K562 (cell line): ENCODE data around the gene OR2B2. TPM values are rescaled to one million over a fixed set of nuclear protein-coding genes. Genes with fewer than 3 reads are reported as not detected.

Source experiments
- BMI1 ChIP-seq: fragments of 150-350 bp; IDR thresholded peaks from 2 replicates; pipeline ENCODE4 v1.6.1; 2014; ENCODE audit warnings: low read length
- BRF1 ChIP-seq: IDR thresholded peaks from 3 replicates; pipeline ENCODE4 v1.6.1; 2011; ENCODE audit warnings: borderline replicate concordance, mild to moderate bottlenecking; ENCODE audit not compliant: insufficient read length; ENCODE audit errors: extremely low read depth
- GTF2E2 ChIP-seq: fragments of 200-800 bp; sonication (Bioruptor generic); IDR thresholded peaks from 2 replicates; pipeline ENCODE4 v1.6.1; 2016; ENCODE audit warnings: missing genetic modification characterization, missing compliant biosample characterization
- HEY1 ChIP-seq: fragments of 250-450 bp; sonication (Bioruptor Pico); IDR thresholded peaks from 2 replicates; pipeline ENCODE4 v1.5.0; 2020; ENCODE audit warnings: mild to moderate bottlenecking, moderate library complexity, borderline replicate concordance
- MCM7 ChIP-seq, 2 experiments: fragments of 450-650 bp; IDR thresholded peaks; 2 replicates each; pipeline ENCODE4 v1.6.1; 2016 to 2018
- NFATC3 ChIP-seq: fragments of 450-650 bp; IDR thresholded peaks from 2 replicates; pipeline ENCODE4 v1.6.1; 2017; ENCODE audit warnings: mild to moderate bottlenecking
- NR2C2 ChIP-seq, 2 experiments: fragments of 200-800 bp in 1 of 2; sonication (Bioruptor generic) in 1 of 2; sonication (generic) in 1 of 2; formaldehyde crosslinking in 1 of 2; IDR thresholded peaks; 2 replicates each; pipeline versions ENCODE4 v1.6.1 to v1.8.0; 2016 to 2022; ENCODE audit warnings: mild to moderate bottlenecking in 1 of 2, missing compliant biosample characterization in 1 of 2, missing genetic modification characterization in 1 of 2, missing genetic modification reagents in 1 of 2
- PHF8 ChIP-seq: fragments of 200-600 bp; sonication (generic); IDR thresholded peaks from 2 replicates; pipeline ENCODE4 v1.6.1; 2012; ENCODE audit warnings: mixed run types, mild to moderate bottlenecking, inconsistent platforms, low read length, moderate library complexity, borderline replicate concordance
- POLR2AphosphoS2 ChIP-seq: IDR thresholded peaks from 2 replicates; pipeline ENCODE4 v1.6.1; 2012; ENCODE audit warnings: low read length, improper control_type of control experiment
- PTBP1 ChIP-seq: fragments of 200-400 bp; formaldehyde crosslinking; IDR thresholded peaks from 2 replicates; pipeline ENCODE4 v1.6.1; 2017; ENCODE audit warnings: low read depth, low read length
- RBM22 ChIP-seq: fragments of 200-400 bp; formaldehyde crosslinking; IDR thresholded peaks from 2 replicates; pipeline ENCODE4 v1.6.1; 2018; ENCODE audit warnings: low read length, low read depth; ENCODE audit not compliant: poor library complexity, severe bottlenecking
- RNF2 ChIP-seq: sonication (generic); IDR thresholded peaks from 2 replicates; pipeline ENCODE4 v1.6.1; 2016
- SIN3A ChIP-seq, 2 experiments: fragments of 150-350 bp in 1 of 2; IDR thresholded peaks; 2 replicates each; pipeline ENCODE4 v1.6.1; 2011 to 2016; ENCODE audit warnings: borderline replicate concordance in 2 of 2, low read depth in 2 of 2, low read length in 2 of 2, mild to moderate bottlenecking in 2 of 2, moderate library complexity in 2 of 2; ENCODE audit not compliant: control insufficient read depth in 1 of 2
- SMAD1 ChIP-seq: fragments of 150-350 bp; IDR thresholded peaks from 2 replicates; pipeline ENCODE4 v1.6.1; 2014; ENCODE audit warnings: low read length, low read depth; ENCODE audit not compliant: partially characterized antibody
- SOX6 ChIP-seq: fragments of 450-650 bp; IDR thresholded peaks from 2 replicates; pipeline ENCODE4 v1.6.1; 2014; ENCODE audit warnings: mild to moderate bottlenecking
- TCFL5 ChIP-seq: fragments of 250-450 bp; sonication (Bioruptor Pico); conservative IDR thresholded peaks from 2 replicates; pipeline ENCODE4 v1.6.1; 2021; ENCODE audit warnings: mild to moderate bottlenecking, moderate library complexity, matching md5 sums
- ZBTB1 ChIP-seq: sonication (generic); formaldehyde crosslinking; IDR thresholded peaks from 2 replicates; pipeline ENCODE4 v1.8.1; 2023; ENCODE audit warnings: missing genetic modification reagents, low read depth, mild to moderate bottlenecking, borderline replicate concordance
- ZKSCAN3 ChIP-seq: fragments of 250-450 bp; sonication (Bioruptor Pico); IDR thresholded peaks from 2 replicates; pipeline ENCODE4 v1.4.0; 2020
- ZNF212 ChIP-seq: fragments of 450-650 bp; formaldehyde crosslinking; IDR thresholded peaks from 2 replicates; pipeline ENCODE4 v1.4.0; 2020; ENCODE audit warnings: mild to moderate bottlenecking
- ZNF274 ChIP-seq: IDR thresholded peaks from 2 replicates; pipeline ENCODE4 v1.6.1; 2011; ENCODE audit warnings: low read depth, mild to moderate bottlenecking, low read length, moderate library complexity, borderline replicate concordance
- ZNF586 ChIP-seq: fragments of 450-650 bp; formaldehyde crosslinking; conservative IDR thresholded peaks from 2 replicates; pipeline ENCODE4 v1.4.0; 2020; ENCODE audit warnings: mild to moderate bottlenecking, moderate library complexity
- ZNF76 ChIP-seq: fragments of 250-450 bp; sonication (Bioruptor Pico); IDR thresholded peaks from 2 replicates; pipeline ENCODE4 v1.4.0; 2020; ENCODE audit warnings: mild to moderate bottlenecking, moderate library complexity, borderline replicate concordance
- polyA plus RNA-seq, 8 experiments: library from polyadenylated mRNA; depleted of rRNA in 4 of 8; stranded (reverse) in 5 of 8; unstranded in 3 of 8; fragments of >200 nt; fragmentation: Nextera tagmentation in 2 of 8; fragmentation: Illumina TruSeq in 1 of 8; extraction: Ambion mirVana in 2 of 8; extraction: Trizol in 1 of 8; gene quantifications; 2 replicates each; pipeline versions ENCODE4 v1.2.1 to v1.2.3, GENCODE V29; 2011 to 2014; ENCODE audit warnings: inconsistent platforms in 1 of 8, missing spikeins in 1 of 8
- total RNA-seq, 7 experiments: library from RNA; depleted of rRNA in 6 of 7; stranded (reverse); fragments of >200 nt in 6 of 7; fragmentation: Illumina TruSeq in 2 of 7; extraction: Trizol in 2 of 7; gene quantifications; 2 replicates each; pipeline versions ENCODE4 v1.2.1 to v1.2.3, GENCODE V29; 2011 to 2021; ENCODE audit warnings: low replicate concordance in 1 of 7
- TF ChIP-seq, protein P1 (sequence below), 2 experiments: fragments of 450-650 bp; IDR thresholded peaks; 2 replicates each; pipeline ENCODE4 v1.6.1; 2016
- TF ChIP-seq, protein P2 (sequence below): fragments of 450-650 bp; formaldehyde crosslinking; IDR thresholded peaks from 2 replicates; pipeline ENCODE4 v1.4.0; 2022; ENCODE audit warnings: missing genetic modification characterization
- TF ChIP-seq, protein P3 (sequence below): fragments of 250-450 bp; sonication (Bioruptor Pico); IDR thresholded peaks from 2 replicates; pipeline ENCODE4 v1.4.0; 2020; ENCODE audit warnings: mild to moderate bottlenecking, moderate library complexity

Gene OR2B2
- total and polyA plus RNA-seq, 9 of the 15 experiments (the other 6 are each of a cell fraction or from before 2014, with no cell fraction given): 0.24 TPM; not detected in 8

DNA sequence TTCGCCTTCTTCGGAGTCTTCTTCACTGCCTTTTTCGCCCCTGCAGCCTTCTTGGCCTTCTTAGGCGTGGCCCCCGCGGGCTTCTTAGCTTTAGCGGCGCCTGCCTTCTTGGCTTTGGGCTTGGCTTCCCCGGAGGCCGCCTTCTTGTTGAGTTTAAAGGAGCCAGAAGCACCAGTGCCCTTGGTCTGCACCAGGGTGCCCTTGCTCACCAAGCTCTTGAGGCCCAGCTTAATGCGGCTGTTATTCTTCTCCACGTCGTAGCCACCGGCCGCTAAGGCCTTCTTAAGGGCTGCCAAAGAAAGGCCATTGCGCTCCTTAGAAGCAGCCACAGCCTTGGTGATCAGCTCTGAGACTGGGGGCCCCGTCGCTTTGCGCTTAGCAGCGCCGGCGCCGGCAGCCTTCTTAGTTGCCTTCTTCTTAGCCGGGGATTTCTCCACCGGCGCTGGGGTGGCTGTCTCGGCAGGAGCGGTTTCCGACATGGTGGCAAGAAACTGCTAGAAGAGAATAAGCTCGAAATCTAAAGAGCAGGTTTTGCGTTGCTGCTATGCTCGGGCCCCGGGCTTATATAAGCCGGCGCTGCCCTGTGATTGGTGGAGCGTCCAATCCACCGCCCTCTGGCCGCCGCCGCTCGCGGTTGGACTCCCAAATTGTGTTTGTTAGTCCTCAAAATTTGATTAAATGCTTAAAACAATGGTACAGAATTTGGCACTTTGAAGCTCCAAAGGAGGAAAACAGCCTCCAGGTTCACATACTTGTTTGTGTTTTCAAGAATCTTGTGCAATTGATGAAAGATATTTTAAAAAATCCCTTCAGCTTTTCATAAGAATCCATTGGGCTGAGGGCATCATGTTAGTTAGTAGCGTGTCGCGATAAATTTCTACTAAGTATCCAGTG is 44.9 kb downstream of the OR2B2 start (continued):
- TF ChIP-seq SIN3A (IDR thresholded peaks at IDR 0.05; ENCODE audit: borderline replicate concordance in 2 of 2, control insufficient read depth in 1 of 2, low read depth in 2 of 2, low read length in 2 of 2) (peak in 1 of 2 experiments; percentile 74; a peak in 1 of 4 replicates), BRF1 (no peak), RBM22 (peak; percentile 23), POLR2AphosphoS2 (peak; percentile 70; the same call in 1 of the 2 replicates), GTF2E2 (0 out of 2 replicates have a peak, but pooled peaks have one; percentile 55), RNF2 (peak; percentile 25; the same call in 1 of the 2 replicates), TCFL5 (CRISPR knock-in tag) (no peak), BMI1 (no peak), MCM7 (IDR thresholded peaks at IDR 0.05) (no peak), NR2C2 (CRISPR knock-in tag; IDR thresholded peaks at IDR 0.05) (no peak), NR2C2 (tag; IDR thresholded peaks at IDR 0.05) (no peak), PTBP1 (no peak; the same call in 1 of the 2 replicates), ZNF274 (no peak), SOX6 (no peak), ZKSCAN3 (CRISPR knock-in tag) (no peak), ZNF586 (CRISPR knock-in tag) (no peak), HEY1 (CRISPR knock-in tag) (no peak), PHF8 (peak; percentile 31; the same call in 1 of the 2 replicates), ZNF76 (CRISPR knock-in tag) (no peak), ZNF212 (CRISPR knock-in tag) (no peak), NFATC3 (no peak), SMAD1 (peak; percentile 62), ZBTB1 (no peak)
- TF ChIP-seq, protein P1, sequence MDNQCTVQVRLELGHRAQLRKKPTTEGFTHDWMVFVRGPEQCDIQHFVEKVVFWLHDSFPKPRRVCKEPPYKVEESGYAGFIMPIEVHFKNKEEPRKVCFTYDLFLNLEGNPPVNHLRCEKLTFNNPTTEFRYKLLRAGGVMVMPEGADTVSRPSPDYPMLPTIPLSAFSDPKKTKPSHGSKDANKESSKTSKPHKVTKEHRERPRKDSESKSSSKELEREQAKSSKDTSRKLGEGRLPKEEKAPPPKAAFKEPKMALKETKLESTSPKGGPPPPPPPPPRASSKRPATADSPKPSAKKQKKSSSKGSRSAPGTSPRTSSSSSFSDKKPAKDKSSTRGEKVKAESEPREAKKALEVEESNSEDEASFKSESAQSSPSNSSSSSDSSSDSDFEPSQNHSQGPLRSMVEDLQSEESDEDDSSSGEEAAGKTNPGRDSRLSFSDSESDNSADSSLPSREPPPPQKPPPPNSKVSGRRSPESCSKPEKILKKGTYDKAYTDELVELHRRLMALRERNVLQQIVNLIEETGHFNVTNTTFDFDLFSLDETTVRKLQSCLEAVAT (IDR thresholded peaks at IDR 0.05): peak; percentile 88 to 94
- TF ChIP-seq, protein P2, sequence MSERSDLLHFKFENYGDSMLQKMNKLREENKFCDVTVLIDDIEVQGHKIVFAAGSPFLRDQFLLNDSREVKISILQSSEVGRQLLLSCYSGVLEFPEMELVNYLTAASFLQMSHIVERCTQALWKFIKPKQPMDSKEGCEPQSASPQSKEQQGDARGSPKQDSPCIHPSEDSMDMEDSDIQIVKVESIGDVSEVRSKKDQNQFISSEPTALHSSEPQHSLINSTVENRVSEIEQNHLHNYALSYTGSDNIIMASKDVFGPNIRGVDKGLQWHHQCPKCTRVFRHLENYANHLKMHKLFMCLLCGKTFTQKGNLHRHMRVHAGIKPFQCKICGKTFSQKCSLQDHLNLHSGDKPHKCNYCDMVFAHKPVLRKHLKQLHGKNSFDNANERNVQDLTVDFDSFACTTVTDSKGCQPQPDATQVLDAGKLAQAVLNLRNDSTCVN: no peak
- TF ChIP-seq, protein P3, sequence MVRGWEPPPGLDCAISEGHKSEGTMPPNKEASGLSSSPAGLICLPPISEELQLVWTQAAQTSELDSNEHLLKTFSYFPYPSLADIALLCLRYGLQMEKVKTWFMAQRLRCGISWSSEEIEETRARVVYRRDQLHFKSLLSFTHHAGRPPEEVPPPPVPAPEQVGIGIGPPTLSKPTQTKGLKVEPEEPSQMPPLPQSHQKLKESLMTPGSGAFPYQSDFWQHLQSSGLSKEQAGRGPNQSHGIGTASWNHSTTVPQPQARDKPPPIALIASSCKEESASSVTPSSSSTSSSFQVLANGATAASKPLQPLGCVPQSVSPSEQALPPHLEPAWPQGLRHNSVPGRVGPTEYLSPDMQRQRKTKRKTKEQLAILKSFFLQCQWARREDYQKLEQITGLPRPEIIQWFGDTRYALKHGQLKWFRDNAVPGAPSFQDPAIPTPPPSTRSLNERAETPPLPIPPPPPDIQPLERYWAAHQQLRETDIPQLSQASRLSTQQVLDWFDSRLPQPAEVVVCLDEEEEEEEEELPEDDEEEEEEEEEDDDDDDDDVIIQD: no peak
